Thyroid gland (tissue), 4 donors: Measurements from ENCODE around the gene SLC6A6.

Experiments
- CTCF ChIP-seq, 6 experiments: fragments of 200-600 bp in 3 of 6; fragments of 450-650 bp in 3 of 6; sonication (generic) in 3 of 6; IDR thresholded peaks; one replicate each; pipeline ENCODE4 v1.5.1; 2016 to 2019; ENCODE audit warnings: antibody characterized with exemption in 6 of 6, mild to moderate bottlenecking in 2 of 6, inconsistent platforms in 1 of 6, moderate library complexity in 1 of 6
- POLR2A ChIP-seq, 2 donors: fragments of 450-650 bp; IDR thresholded peaks; one replicate each; pipeline ENCODE4 v1.6.1; 2017; ENCODE audit warnings: antibody characterized with exemption in 2 of 2, mild to moderate bottlenecking in 2 of 2, moderate library complexity in 1 of 2

DNA sequence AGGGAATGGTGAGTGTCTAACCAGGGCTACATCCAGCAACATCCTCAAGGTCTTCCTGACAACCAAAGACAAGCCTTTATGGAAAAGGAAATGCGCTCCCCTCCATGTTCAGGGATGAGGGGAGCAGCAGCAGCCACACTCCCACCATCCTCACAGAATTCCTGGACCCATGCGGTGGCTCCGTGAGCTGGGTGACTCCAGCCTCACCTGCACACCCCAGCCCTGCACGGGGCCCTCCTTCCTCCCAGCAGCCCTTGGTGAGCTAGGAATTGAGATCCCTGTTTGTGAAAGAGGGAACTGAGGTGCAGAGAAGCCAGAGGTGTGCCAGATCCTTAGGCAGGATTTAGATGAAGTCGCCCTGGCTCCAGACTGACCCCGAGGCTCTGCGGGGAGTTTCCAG is 85.4 kb downstream of the SLC6A6 start:
- no peak for TF ChIP-seq CTCF (IDR thresholded peaks at IDR 0.05)
- no peak for TF ChIP-seq POLR2A (IDR thresholded peaks at IDR 0.05)
